ENCODE data around the gene AKAP6. TPM values are rescaled to one million over a fixed set of nuclear protein-coding genes. Genes with fewer than 3 reads are reported as not detected.

Gene AKAP6
- total RNA-seq, 4 donors from 2014 or later: 4.1 to 34.4 (median 15.3) TPM

GRCh38 chr14:32349322-32349721 lies 20.2 kb downstream of the AKAP6 start:
- H3K4me3 ChIP-seq: no peak overlapping the region
- DNase-seq: no peak
- H3K9me3 ChIP-seq: no peaks in the 10 kb centered on the region
- TF ChIP-seq POLR2A (IDR thresholded peaks at IDR 0.05) (no peak), CTCF (IDR thresholded peaks at IDR 0.05) (no peak)
- no peaks in the 10 kb centered on the region for H3K27me3 ChIP-seq
- H3K4me1 ChIP-seq: no peaks in the 10 kb centered on the region
- intact Hi-C loops (cut with DNase I; ENCODE audit: low total_unique reads): no loop called here
- no peak overlapping the region for H3K27ac ChIP-seq
- H3K36me3 ChIP-seq: no peaks in the 10 kb centered on the region

- H3K27me3 ChIP-seq: no peaks in the 10 kb centered on the region
- H3K9me3 ChIP-seq: no peaks in the 10 kb centered on the region
- no peak for TF ChIP-seq POLR2A (IDR thresholded peaks at IDR 0.05)
- TF ChIP-seq CTCF (IDR thresholded peaks at IDR 0.05): no peak
- no peaks in the 10 kb centered on the region for H3K4me1 ChIP-seq
- H3K4me3 ChIP-seq: no peak overlapping the region
- no peaks in the 10 kb centered on the region for H3K36me3 ChIP-seq
- no peak overlapping the region for H3K27ac ChIP-seq
- intact Hi-C loops (cut with DNase I; ENCODE audit: low total_unique reads): no loop called here
- no peak for DNase-seq
These were observed 20.9 kb downstream of the AKAP6 start for GRCh38 chr14:32350020-32350419.

GRCh38 chr14:32352631-32353030 lies 23.5 kb downstream of the AKAP6 start:
- Histone ChIP-seq H3K27ac (no peak overlapping the region), H3K9me3 (no peaks in the 10 kb centered on the region), H3K27me3 (no peaks in the 10 kb centered on the region), H3K4me1 (no peaks in the 10 kb centered on the region), H3K36me3 (no peaks in the 10 kb centered on the region), H3K4me3 (no peak overlapping the region)
- no peak for DNase-seq
- intact Hi-C loops (cut with DNase I; ENCODE audit: low total_unique reads): no loop called here
- TF ChIP-seq CTCF (IDR thresholded peaks at IDR 0.05) (no peak), POLR2A (IDR thresholded peaks at IDR 0.05) (no peak)

- TF ChIP-seq POLR2A (IDR thresholded peaks at IDR 0.05) (no peak), CTCF (IDR thresholded peaks at IDR 0.05) (no peak)
- no peaks in the 10 kb centered on the region for H3K36me3 ChIP-seq
- H3K27ac ChIP-seq: no peak overlapping the region
- intact Hi-C loops (cut with DNase I; ENCODE audit: low total_unique reads): no loop called here
- H3K4me3 ChIP-seq: no peak overlapping the region
- no peaks in the 10 kb centered on the region for H3K9me3 ChIP-seq
- H3K4me1 ChIP-seq: no peaks in the 10 kb centered on the region
- H3K27me3 ChIP-seq: no peaks in the 10 kb centered on the region
- no peak for DNase-seq
These were observed 25.6 kb downstream of the AKAP6 start for GRCh38 chr14:32354716-32355115.

GRCh38 chr14:32358781-32359180 lies 29.7 kb downstream of the AKAP6 start:
- no peaks in the 10 kb centered on the region for H3K27me3 ChIP-seq
- no peak overlapping the region for H3K27ac ChIP-seq
- intact Hi-C loops (cut with DNase I; ENCODE audit: low total_unique reads): no loop called here
- no peak for TF ChIP-seq POLR2A (IDR thresholded peaks at IDR 0.05)
- TF ChIP-seq CTCF (IDR thresholded peaks at IDR 0.05): no peak
- H3K4me3 ChIP-seq: no peak overlapping the region
- no peaks in the 10 kb centered on the region for H3K9me3 ChIP-seq
- H3K4me1 ChIP-seq: no peaks in the 10 kb centered on the region
- no peaks in the 10 kb centered on the region for H3K36me3 ChIP-seq
- DNase-seq: no peak
